ENCODE data around the gene DLX3. TPM values are rescaled to one million over a fixed set of nuclear protein-coding genes. Genes with fewer than 3 reads are reported as not detected.

Gene DLX3
- total RNA-seq, 1 donor from 2014 or later = not detected

GRCh38 chr17:50022463-50023130 is 27.6 kb upstream of the DLX3 start:
- Mint-ChIP-seq H3K27me3 (ENCODE audit: unreplicated experiment) (peaks cover 4% of the 10 kb centered on the region), H3K27ac (ENCODE audit: unreplicated experiment) (peak overlapping the region; percentile 65), H3K4me1 (ENCODE audit: unreplicated experiment) (peaks cover 23% of the 10 kb centered on the region), H3K36me3 (ENCODE audit: unreplicated experiment) (no peaks in the 10 kb centered on the region), H3K4me3 (ENCODE audit: unreplicated experiment) (no peak overlapping the region), H3K9me3 (ENCODE audit: unreplicated experiment) (no peaks in the 10 kb centered on the region)
- TF ChIP-seq CTCF (IDR thresholded peaks at IDR 0.05) = no peak
- peak; percentile 65 for DNase-seq (ENCODE audit: extremely low spot score, unreplicated experiment)

GRCh38 chr17:50021681-50022370 is 26.8 kb upstream of the DLX3 start:
- peak; percentile 65 for DNase-seq (ENCODE audit: extremely low spot score, unreplicated experiment)
- TF ChIP-seq CTCF (IDR thresholded peaks at IDR 0.05) = no peak
- peaks cover 17% of the 10 kb centered on the region for H3K4me1 Mint-ChIP-seq (ENCODE audit: unreplicated experiment)

GRCh38 chr17:50020841-50021599 is 26.0 kb upstream of the DLX3 start:
- no peak for TF ChIP-seq CTCF (IDR thresholded peaks at IDR 0.05)
- DNase-seq (ENCODE audit: extremely low spot score, unreplicated experiment) = peak; percentile 60

More at GRCh38 chr17:50021681-50022370, 26.8 kb upstream of the DLX3 start:
- Mint-ChIP-seq H3K4me3 (ENCODE audit: unreplicated experiment) (no peak overlapping the region), H3K27me3 (ENCODE audit: unreplicated experiment) (peaks cover 4% of the 10 kb centered on the region), H3K27ac (ENCODE audit: unreplicated experiment) (no peak overlapping the region), H3K36me3 (ENCODE audit: unreplicated experiment) (no peaks in the 10 kb centered on the region), H3K9me3 (ENCODE audit: unreplicated experiment) (no peaks in the 10 kb centered on the region)

GRCh38 chr17:50018909-50019308 is 23.9 kb upstream of the DLX3 start:
- Mint-ChIP-seq H3K9me3 (ENCODE audit: unreplicated experiment) (peaks cover 6% of the 10 kb centered on the region), H3K27me3 (ENCODE audit: unreplicated experiment) (peaks cover 4% of the 10 kb centered on the region), H3K4me1 (ENCODE audit: unreplicated experiment) (peaks cover 13% of the 10 kb centered on the region), H3K4me3 (ENCODE audit: unreplicated experiment) (no peak overlapping the region), H3K27ac (ENCODE audit: unreplicated experiment) (no peak overlapping the region), H3K36me3 (ENCODE audit: unreplicated experiment) (no peaks in the 10 kb centered on the region)
- DNase-seq (ENCODE audit: extremely low spot score, unreplicated experiment) = no peak
- TF ChIP-seq CTCF (IDR thresholded peaks at IDR 0.05) = no peak

More at GRCh38 chr17:50020841-50021599, 26.0 kb upstream of the DLX3 start:
- Mint-ChIP-seq H3K27ac (ENCODE audit: unreplicated experiment) (no peak overlapping the region), H3K27me3 (ENCODE audit: unreplicated experiment) (peaks cover 4% of the 10 kb centered on the region), H3K4me1 (ENCODE audit: unreplicated experiment) (peaks cover 13% of the 10 kb centered on the region), H3K4me3 (ENCODE audit: unreplicated experiment) (no peak overlapping the region), H3K9me3 (ENCODE audit: unreplicated experiment) (no peaks in the 10 kb centered on the region), H3K36me3 (ENCODE audit: unreplicated experiment) (no peaks in the 10 kb centered on the region)

- Mint-ChIP-seq H3K36me3 (ENCODE audit: unreplicated experiment) (no peaks in the 10 kb centered on the region), H3K4me1 (ENCODE audit: unreplicated experiment) (peaks cover 4% of the 10 kb centered on the region), H3K27ac (ENCODE audit: unreplicated experiment) (no peak overlapping the region), H3K27me3 (ENCODE audit: unreplicated experiment) (peaks cover 19% of the 10 kb centered on the region), H3K9me3 (ENCODE audit: unreplicated experiment) (peaks cover 23% of the 10 kb centered on the region), H3K4me3 (ENCODE audit: unreplicated experiment) (no peak overlapping the region)
- DNase-seq (ENCODE audit: extremely low spot score, unreplicated experiment) = peak; percentile 13
- TF ChIP-seq CTCF (IDR thresholded peaks at IDR 0.05) = no peak
Observed at GRCh38 chr17:50015146-50015545, 20.1 kb upstream of the DLX3 start.

Data from osteocyte (in vitro differentiated cells).